Measurements from ENCODE around the gene GLMP.

GLMP gene

DNA sequence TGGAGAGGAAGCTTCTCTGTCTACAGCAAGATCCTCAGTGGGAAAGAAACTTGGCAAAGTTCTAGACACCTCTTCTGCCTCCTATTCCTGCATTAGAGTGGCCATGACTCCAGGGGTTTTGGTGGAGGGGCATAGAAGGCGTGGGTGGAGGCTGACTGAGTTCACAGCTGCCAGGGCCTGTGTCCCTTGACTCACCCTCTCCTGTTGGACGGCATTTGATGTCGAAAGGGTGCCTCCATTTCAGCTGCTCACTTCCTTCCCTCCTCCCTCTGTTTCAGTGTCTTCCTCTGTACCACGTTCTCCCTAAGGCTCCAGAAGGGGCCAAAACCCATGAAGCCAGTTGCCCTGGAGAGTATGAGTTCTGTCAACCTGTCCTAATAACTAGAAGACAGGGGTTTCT, 10.7 kb downstream of the GLMP start:
- H3K4me3 ChIP-seq (ENCODE audit: low read length) = no peak overlapping the region
- H3K27me3 ChIP-seq (ENCODE audit: control insufficient read depth, insufficient read depth, low read length) = no peaks in the 10 kb centered on the region
- no peak overlapping the region for H3K9ac ChIP-seq (ENCODE audit: low read depth, low read length)
- no peaks in the 10 kb centered on the region for H3K9me3 ChIP-seq (replicated peaks; ENCODE audit: low read length)
- peaks cover 34% of the 10 kb centered on the region for H3K4me1 ChIP-seq (ENCODE audit: control insufficient read depth, insufficient read depth, low read length)
- H3K4me2 ChIP-seq (ENCODE audit: low read length) = no peak overlapping the region
- no peaks in the 10 kb centered on the region for H3K36me3 ChIP-seq (ENCODE audit: insufficient read depth, low read length)

DNA sequence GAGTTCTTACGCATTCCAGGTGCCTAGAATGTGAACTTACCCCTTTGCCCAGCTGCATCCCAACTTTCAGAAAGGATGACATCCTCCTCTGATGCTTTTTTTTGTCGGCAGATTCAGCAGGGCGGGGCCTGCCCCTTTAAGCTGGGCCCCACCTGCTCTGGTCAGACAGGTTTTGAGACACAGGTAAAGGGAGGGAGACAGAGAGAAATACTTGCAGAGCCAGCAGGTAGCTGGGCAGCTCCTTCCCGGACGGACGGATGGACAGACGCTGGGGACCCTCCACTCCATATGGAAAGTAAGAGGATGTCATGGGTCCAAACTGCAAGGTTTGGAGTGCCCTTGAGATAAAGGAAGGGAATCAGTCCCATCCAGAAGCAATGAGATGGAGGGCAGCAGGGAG, 11.4 kb downstream of the GLMP start, which contains the start of gene TMEM79:
TMEM79 (plus strand) TSS at position 214 of the 400 bp plus-strand sequence. CDS start 902 bp downstream, outside the sequence.
- Histone ChIP-seq H3K27me3 (ENCODE audit: control insufficient read depth, insufficient read depth, low read length) (no peaks in the 10 kb centered on the region), H3K36me3 (ENCODE audit: insufficient read depth, low read length) (peaks cover 2% of the 10 kb centered on the region), H3K4me1 (ENCODE audit: control insufficient read depth, insufficient read depth, low read length) (peaks cover 34% of the 10 kb centered on the region), H3K4me2 (ENCODE audit: low read length) (peak within 1 kb of the TSS; percentile 94), H3K4me3 (ENCODE audit: low read length) (peak within 1 kb of the TSS; percentile 97), H3K9ac (ENCODE audit: low read depth, low read length) (peak within 1 kb of the TSS; percentile 96), H3K9me3 (replicated peaks; ENCODE audit: low read length) (no peaks in the 10 kb centered on the region)

DNA sequence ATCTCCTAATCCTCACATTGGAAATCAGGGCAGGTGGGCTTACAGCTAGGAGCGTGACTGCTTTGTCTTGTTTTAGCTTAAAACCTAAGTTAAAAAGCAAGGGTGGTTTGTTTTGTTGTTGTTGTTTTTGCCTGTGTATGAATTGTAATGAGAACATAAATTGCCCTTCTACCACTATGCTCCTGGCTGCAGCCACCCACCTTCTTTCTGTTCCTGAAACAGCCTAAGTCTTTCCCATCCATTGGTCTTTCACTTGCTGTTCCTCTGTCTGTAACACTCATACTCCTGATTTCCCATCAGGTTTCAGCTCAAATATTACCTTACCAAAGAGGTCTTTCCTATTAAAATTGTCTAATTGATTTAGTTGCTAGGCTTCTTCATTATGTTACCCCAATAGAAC, 12.0 kb downstream of the GLMP start:
- Histone ChIP-seq H3K9ac (ENCODE audit: low read depth, low read length) (peak overlapping the region; percentile 96), H3K4me1 (ENCODE audit: control insufficient read depth, insufficient read depth, low read length) (peaks cover 34% of the 10 kb centered on the region), H3K4me3 (ENCODE audit: low read length) (peak overlapping the region; percentile 97)

DNA sequence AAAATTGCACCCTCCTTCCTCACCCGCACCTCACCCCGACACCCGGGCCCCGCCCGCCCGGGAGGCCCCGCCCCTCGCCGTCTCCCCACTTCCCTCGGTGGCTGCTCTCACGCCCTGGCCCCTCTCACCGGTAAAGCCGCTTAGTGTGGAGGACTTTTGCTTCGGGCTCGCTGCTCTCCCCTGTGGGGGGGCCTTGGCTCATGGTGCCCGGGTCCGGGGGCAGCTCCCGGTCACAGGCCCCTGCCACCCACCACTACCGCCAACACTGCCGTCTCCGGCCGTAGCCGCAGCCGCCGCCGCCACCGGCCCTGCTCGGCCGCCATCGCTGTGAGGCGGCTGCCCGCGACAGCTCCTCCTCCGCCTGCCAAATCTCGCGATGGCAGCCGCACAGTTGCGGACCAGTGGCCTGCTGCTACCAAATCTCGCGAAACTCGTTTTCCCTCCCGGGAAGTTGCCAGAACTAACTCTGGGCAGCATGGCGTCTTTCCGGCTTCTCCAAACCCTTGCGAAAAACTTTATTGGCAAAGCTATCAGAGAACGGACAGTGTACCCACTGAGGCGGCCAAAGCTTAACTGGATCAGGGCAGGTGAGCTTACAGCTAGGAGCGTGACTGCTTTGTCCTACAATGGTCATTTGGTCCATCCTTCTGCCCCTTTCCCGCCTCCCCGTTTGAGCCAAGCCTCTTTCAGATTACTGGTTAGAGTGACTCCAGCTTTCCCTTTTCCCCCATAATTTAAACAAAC, 12.8 kb downstream of the GLMP start, which contains the start of gene SMG5:
SMG5 (minus strand) TSS at position 347 of the 744 bp plus-strand sequence; CDS start at position 202, 145 bp downstream.
- no peaks in the 10 kb centered on the region for H3K27me3 ChIP-seq (ENCODE audit: control insufficient read depth, insufficient read depth, low read length)
- H3K36me3 ChIP-seq (ENCODE audit: insufficient read depth, low read length) = peaks cover 17% of the 10 kb centered on the region
- H3K9ac ChIP-seq (ENCODE audit: low read depth, low read length) = peak within 1 kb of the TSS; percentile 96
- peak within 1 kb of the TSS; percentile 94 for H3K4me2 ChIP-seq (ENCODE audit: low read length)
- H3K9me3 ChIP-seq (replicated peaks; ENCODE audit: low read length) = no peaks in the 10 kb centered on the region
- peaks cover 34% of the 10 kb centered on the region for H3K4me1 ChIP-seq (ENCODE audit: control insufficient read depth, insufficient read depth, low read length)
- peak within 1 kb of the TSS; percentile 97 for H3K4me3 ChIP-seq (ENCODE audit: low read length)

More for the DNA sequence above, 12.0 kb downstream of the GLMP start:
- Histone ChIP-seq H3K4me2 (ENCODE audit: low read length) (peak overlapping the region; percentile 94), H3K36me3 (ENCODE audit: insufficient read depth, low read length) (peaks cover 8% of the 10 kb centered on the region), H3K27me3 (ENCODE audit: control insufficient read depth, insufficient read depth, low read length) (no peaks in the 10 kb centered on the region), H3K9me3 (replicated peaks; ENCODE audit: low read length) (no peaks in the 10 kb centered on the region)

DNA sequence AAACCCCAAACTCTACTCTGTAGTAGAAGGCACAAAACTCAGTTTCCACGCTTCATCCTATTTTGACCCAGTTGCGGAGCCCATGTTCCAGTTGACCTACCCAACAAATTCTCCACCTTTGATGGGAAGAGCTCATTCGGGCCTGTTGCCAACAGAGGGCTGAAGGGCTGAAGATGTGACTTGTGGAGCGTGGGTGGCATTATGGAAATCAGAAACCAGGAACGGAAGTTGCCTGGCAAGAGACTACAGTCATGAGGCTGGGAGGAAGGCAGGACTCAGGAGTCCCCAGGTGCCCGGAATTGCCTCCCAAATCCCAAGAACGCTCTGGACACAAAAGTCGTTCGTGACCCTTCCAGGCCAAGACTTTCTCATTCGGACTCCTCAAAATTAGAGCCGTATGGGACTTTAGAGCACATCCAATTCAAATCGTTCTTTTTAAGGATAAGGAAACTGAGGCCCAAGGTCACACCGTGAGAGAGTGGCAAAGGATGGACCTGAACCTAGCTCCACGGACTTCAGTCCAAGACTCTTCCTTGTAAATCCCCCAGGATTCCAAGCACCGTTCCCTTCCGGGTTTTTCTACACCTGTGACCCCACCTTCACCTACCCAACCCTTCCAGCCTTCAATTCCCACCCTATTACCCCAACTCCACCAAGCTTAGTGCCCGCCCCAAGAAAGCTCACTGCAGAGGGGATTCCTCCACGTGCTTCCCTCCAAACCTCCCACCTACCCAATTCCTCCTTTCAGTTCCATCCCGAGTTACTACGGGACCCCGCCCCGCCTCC, 13.6 kb downstream of the GLMP start:
- peak overlapping the region; percentile 94 for H3K4me2 ChIP-seq (ENCODE audit: low read length)
- peaks cover 23% of the 10 kb centered on the region for H3K36me3 ChIP-seq (ENCODE audit: insufficient read depth, low read length)
- peak overlapping the region; percentile 97 for H3K4me3 ChIP-seq (ENCODE audit: low read length)
- peak overlapping the region; percentile 96 for H3K9ac ChIP-seq (ENCODE audit: low read depth, low read length)
- H3K27me3 ChIP-seq (ENCODE audit: control insufficient read depth, insufficient read depth, low read length) = no peaks in the 10 kb centered on the region
- no peaks in the 10 kb centered on the region for H3K9me3 ChIP-seq (replicated peaks; ENCODE audit: low read length)
- peaks cover 34% of the 10 kb centered on the region for H3K4me1 ChIP-seq (ENCODE audit: control insufficient read depth, insufficient read depth, low read length)

DNA sequence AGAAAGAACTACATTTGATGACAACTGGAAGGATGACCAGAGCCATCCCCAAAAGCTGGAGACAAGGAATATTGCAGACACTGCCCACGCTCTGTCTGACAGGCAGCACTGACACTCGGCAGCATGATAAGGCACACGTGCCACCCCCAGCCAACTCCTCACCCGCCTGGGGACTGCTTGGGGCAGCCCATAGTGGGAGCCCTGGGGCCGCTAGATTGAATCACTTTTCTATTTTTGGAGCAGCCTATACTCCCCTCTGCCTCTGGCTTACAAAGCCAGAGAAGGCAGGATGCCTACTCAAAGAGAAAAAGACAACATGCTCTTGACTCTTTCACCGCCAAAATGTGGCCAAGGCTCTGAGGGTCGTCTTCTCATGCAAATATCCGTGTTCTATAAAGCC, 14.2 kb downstream of the GLMP start:
- Histone ChIP-seq H3K9ac (ENCODE audit: low read depth, low read length) (peak overlapping the region; percentile 96), H3K4me3 (ENCODE audit: low read length) (peak overlapping the region; percentile 97), H3K4me1 (ENCODE audit: control insufficient read depth, insufficient read depth, low read length) (peaks cover 34% of the 10 kb centered on the region), H3K9me3 (replicated peaks; ENCODE audit: low read length) (no peaks in the 10 kb centered on the region), H3K27me3 (ENCODE audit: control insufficient read depth, insufficient read depth, low read length) (no peaks in the 10 kb centered on the region), H3K4me2 (ENCODE audit: low read length) (peak overlapping the region; percentile 94), H3K36me3 (ENCODE audit: insufficient read depth, low read length) (peaks cover 29% of the 10 kb centered on the region)

DNA sequence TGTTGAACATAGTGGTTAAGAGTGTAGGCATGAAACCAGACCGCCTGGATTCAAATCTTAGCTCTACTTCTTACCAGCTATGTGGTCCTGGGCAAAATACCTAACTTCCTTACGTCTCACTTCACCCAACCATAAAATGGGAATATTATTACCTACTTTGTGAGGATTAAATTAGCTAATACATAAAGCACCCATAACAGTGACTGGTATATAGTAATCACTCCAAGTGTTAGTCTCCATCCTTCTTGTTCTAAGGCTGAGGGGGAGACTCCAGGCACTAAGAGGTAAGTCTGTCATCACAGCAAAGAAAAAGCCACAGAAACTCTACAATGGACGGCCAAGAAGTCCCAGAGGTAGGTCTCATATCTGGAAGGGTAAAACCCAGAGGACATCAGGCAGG, 15.6 kb downstream of the GLMP start:
- H3K4me2 ChIP-seq (ENCODE audit: low read length) = no peak overlapping the region
- H3K4me3 ChIP-seq (ENCODE audit: low read length) = no peak overlapping the region
- H3K4me1 ChIP-seq (ENCODE audit: control insufficient read depth, insufficient read depth, low read length) = peaks cover 28% of the 10 kb centered on the region
- H3K9me3 ChIP-seq (replicated peaks; ENCODE audit: low read length) = no peaks in the 10 kb centered on the region
- no peaks in the 10 kb centered on the region for H3K27me3 ChIP-seq (ENCODE audit: control insufficient read depth, insufficient read depth, low read length)
- H3K9ac ChIP-seq (ENCODE audit: low read depth, low read length) = no peak overlapping the region
- H3K36me3 ChIP-seq (ENCODE audit: insufficient read depth, low read length) = peaks cover 40% of the 10 kb centered on the region

DNA sequence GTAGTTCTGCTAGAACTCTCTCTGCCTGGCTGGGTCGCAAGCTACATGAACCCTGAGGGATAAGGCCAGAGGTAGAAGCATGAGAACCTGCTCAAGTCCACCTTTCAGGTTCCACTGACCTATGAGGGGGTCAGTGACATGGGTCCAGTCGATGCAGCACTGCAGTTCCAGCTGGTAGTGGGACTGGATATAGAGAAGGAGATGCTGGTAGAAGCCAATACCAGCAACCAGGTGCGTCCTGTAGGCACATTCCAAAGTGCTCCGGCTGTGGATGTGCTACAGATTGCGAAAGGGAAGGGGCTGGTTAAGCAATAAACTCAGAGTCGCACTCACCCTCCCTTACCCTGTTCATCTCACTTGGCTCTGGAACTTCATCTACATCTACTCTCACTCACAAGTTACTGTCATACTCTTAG, 18.5 kb downstream of the GLMP start:
- Histone ChIP-seq H3K4me3 (ENCODE audit: low read length) (no peak overlapping the region), H3K36me3 (ENCODE audit: insufficient read depth, low read length) (peaks cover 66% of the 10 kb centered on the region), H3K4me1 (ENCODE audit: control insufficient read depth, insufficient read depth, low read length) (peaks cover 13% of the 10 kb centered on the region), H3K4me2 (ENCODE audit: low read length) (no peak overlapping the region), H3K9me3 (replicated peaks; ENCODE audit: low read length) (no peaks in the 10 kb centered on the region), H3K27me3 (ENCODE audit: control insufficient read depth, insufficient read depth, low read length) (no peaks in the 10 kb centered on the region), H3K9ac (ENCODE audit: low read depth, low read length) (no peak overlapping the region)

DNA sequence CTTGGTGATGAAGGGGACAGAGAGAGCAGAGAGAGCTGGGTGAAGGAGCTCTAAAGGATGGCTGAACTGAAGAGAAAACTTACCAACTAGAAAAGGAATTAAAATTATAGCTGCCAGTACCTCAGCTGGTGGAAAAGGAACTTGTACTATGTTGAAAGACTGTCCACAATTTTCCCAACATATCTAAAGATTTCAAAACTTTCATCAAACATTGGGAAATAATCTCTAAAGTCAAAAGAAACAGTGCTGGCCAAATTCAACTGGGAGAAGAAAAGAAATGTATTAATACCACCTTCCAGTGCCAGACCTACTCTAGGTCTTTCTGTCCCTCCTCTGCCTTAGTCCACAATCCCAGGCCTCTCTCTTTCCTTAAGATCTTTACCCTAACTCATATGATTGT, 18.9 kb downstream of the GLMP start:
- no peaks in the 10 kb centered on the region for H3K27me3 ChIP-seq (ENCODE audit: control insufficient read depth, insufficient read depth, low read length)
- H3K36me3 ChIP-seq (ENCODE audit: insufficient read depth, low read length) = peaks cover 71% of the 10 kb centered on the region
- peaks cover 9% of the 10 kb centered on the region for H3K4me1 ChIP-seq (ENCODE audit: control insufficient read depth, insufficient read depth, low read length)

DNA sequence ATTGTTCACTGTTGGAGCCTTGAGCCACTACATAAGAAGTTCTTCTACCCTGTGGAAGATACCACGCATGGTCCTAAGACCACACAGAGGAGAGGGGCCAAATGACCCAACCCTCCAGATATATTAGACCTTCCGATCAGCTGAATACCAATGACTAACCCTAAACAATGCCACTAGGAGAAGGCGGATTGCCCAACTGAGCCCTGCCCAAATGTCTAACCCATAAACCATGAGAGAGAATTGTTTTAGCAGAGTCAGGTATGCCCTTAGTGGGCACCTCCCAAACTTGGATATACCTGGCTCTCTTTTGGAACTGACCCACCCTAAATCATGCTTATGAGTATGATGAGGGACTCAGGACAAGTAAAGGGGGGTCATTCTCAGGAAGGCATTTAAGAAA, 25.2 kb downstream of the GLMP start:
- Histone ChIP-seq H3K36me3 (ENCODE audit: insufficient read depth, low read length) (peaks cover 74% of the 10 kb centered on the region), H3K9ac (ENCODE audit: low read depth, low read length) (no peak overlapping the region), H3K4me3 (ENCODE audit: low read length) (no peak overlapping the region), H3K4me2 (ENCODE audit: low read length) (no peak overlapping the region), H3K4me1 (ENCODE audit: control insufficient read depth, insufficient read depth, low read length) (no peaks in the 10 kb centered on the region), H3K9me3 (replicated peaks; ENCODE audit: low read length) (no peaks in the 10 kb centered on the region), H3K27me3 (ENCODE audit: control insufficient read depth, insufficient read depth, low read length) (no peaks in the 10 kb centered on the region)

More for the DNA sequence above, 18.9 kb downstream of the GLMP start:
- Histone ChIP-seq H3K4me3 (ENCODE audit: low read length) (no peak overlapping the region), H3K9me3 (replicated peaks; ENCODE audit: low read length) (no peaks in the 10 kb centered on the region), H3K9ac (ENCODE audit: low read depth, low read length) (no peak overlapping the region), H3K4me2 (ENCODE audit: low read length) (no peak overlapping the region)

DNA sequence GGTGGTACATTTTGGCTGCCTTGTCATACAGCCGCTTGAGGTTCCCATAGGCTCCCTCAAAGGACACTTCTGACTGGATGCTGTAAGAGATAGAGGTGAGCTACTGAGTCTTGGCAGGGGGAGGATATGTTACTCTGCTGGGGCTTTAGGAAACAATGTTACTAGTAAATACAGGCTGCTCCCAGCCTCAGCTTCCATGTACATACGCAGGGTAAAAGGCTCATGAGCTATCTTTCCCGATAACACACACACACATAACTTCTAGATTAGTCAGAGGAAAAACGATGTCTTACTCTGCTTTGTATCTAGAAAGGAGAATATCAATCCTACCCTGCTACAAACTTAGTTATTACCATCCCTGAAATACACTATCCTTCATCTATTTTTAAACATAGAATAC, 27.1 kb downstream of the GLMP start:
- Histone ChIP-seq H3K36me3 (ENCODE audit: insufficient read depth, low read length) (peaks cover 68% of the 10 kb centered on the region), H3K9me3 (replicated peaks; ENCODE audit: low read length) (no peaks in the 10 kb centered on the region), H3K27me3 (ENCODE audit: control insufficient read depth, insufficient read depth, low read length) (no peaks in the 10 kb centered on the region), H3K4me3 (ENCODE audit: low read length) (no peak overlapping the region), H3K4me1 (ENCODE audit: control insufficient read depth, insufficient read depth, low read length) (peaks cover 5% of the 10 kb centered on the region), H3K9ac (ENCODE audit: low read depth, low read length) (no peak overlapping the region), H3K4me2 (ENCODE audit: low read length) (no peak overlapping the region)

Data from skeletal muscle satellite cell (primary cell).